ENCODE data around the gene C2orf76.
"Not testable (repeated sequence)": the region's sequence is repeated elsewhere in the genome, so short reads cannot be mapped to it uniquely, and the experiment has no call there.

C2orf76 gene

GRCh38 chr2:119366649-119367471 lies at the start of gene C2orf76, which contains the start of gene DBI:
Gene C2orf76, minus strand, starts transcription at chr2:119366834. Its CDS starts 26,875 bp downstream, at chr2:119339959.
Gene DBI, plus strand, starts transcription at chr2:119366977. Its CDS starts 75 bp downstream, at chr2:119367052.
- DNase-seq = peak; percentile 96

DNA sequence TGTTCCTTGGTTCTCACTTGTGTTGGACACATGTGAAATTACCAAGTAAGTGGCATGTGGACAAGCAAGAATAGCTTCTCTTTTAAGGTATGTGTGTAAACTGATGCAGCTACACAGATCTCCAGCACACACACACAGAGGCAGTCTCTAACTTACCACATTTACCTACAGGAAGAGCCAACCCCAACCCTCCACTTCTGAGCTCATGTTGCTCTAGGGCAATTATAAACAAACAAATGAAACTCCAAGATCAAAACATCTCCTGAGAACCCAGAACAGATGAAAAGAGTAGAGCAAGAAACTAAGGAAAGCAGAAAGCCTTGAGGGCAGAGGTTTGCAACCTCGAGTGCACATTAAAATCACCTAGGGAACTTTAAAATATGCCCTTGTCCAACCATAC lies 49.0 kb upstream of the C2orf76 start:
- no peak for DNase-seq

GRCh38 chr2:119414894-119415293 lies 48.3 kb upstream of the C2orf76 start:
- DNase-seq = no peak

GRCh38 chr2:119409506-119409905 lies 42.9 kb upstream of the C2orf76 start:
- DNase-seq = no peak

DNA sequence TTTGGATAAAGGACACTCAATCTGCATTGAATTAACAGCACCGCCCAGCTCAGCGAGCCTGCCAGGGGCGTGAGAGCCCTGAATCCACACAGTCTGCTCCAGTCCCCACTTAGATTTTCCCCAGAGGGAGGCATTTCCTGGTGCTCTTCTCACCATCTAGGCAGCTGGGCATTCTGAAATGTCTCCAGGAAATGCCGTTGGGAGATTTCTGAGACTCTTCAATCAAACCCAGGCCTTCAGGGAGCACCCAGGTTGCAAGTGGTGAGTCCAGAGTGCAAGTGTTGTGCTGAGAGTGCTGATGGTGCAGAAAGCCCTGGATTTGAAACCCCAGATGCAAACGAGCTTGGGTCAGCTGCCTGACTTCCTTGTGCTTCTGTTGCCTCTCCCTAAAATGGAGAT lies 41.6 kb upstream of the C2orf76 start:
- no peak for DNase-seq

GRCh38 chr2:119407430-119408220 lies 41.0 kb upstream of the C2orf76 start:
- DNase-seq = peak; percentile 31

DNA sequence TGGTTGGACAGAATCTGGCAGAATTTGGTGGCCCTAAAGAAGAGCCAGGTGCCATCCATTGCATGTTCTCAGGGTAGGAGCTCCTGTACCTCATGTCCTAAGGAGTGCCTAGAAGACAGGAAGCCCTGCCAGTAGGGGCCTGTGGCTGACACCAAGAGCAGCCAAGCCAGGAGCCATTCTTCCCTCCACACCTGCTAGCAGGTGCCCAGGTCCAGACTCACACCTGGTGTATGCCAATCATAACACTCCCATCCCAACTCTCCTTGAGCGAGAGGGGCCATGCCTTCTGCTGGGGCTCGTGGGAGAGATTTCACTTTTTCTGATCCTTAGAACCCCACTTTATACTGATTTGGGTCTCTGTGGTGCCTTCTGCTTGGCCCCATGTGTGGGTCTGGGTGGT lies 38.5 kb upstream of the C2orf76 start:
- DNase-seq = no peak

DNA sequence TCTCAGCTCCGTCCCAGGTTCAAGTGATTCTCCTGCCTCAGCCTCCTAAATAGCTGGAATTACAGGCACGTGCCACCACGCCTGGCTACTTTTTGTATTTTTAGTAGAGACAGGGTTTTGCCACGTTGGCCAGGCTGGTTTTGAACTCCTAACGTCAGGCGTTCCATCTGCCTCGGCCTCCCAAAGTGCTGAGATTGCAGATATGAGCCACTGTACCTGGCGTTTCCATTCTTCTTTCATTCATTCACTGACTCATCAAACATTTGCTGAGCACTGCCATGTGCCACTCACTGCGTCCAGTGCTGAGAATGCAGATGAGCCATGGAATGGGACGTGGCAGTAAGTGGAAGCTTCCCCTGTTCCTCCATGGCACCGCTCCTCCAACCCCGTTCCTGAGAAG lies 37.0 kb upstream of the C2orf76 start:
- DNase-seq = not testable (repeated sequence)

DNA sequence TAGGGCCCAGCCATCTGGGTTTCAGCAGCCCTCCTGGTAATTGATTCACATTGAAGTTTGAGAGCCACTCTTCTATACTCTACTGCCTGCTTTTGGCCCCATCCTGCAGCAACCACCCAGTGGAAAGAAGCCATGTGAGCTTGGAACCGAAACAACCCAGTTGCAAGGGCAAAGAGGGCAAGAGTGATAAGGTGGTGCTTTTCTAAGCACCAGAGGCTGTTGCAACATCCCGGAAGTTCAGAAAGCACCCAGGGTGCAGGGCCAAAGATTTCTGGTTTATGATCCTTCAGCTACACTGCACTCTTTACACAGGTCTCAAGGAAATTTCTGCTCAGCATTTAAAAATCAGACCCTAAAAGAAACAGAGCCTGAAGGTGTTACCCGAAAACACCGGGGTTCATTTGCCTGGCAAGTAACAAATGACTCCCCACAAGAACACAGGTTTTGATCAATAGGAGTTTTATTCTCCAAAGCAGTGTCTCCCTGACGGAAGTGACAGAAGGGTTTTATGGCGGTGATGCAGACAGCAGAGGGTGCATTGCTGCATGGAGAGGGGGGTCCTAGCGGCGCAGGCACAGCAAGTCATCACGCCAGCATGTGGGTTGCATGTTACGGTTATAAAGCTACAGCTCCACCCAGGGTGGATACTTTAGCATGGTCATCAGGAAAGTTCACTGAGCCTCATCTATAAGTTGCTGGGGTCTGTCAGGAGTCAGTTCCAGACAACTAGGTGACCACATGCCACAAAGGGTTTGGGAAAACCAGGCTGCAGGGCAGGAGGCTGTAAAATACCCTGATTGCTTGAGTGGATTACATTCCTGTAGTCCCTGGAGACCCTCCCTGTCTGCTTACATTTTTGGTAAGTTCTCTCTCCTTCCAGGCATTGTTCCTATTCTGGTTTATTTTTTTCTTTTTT lies 36.3 kb upstream of the C2orf76 start:
- no peak for DNase-seq

GRCh38 chr2:119402106-119402505 lies 35.5 kb upstream of the C2orf76 start:
- no peak for DNase-seq

DNA sequence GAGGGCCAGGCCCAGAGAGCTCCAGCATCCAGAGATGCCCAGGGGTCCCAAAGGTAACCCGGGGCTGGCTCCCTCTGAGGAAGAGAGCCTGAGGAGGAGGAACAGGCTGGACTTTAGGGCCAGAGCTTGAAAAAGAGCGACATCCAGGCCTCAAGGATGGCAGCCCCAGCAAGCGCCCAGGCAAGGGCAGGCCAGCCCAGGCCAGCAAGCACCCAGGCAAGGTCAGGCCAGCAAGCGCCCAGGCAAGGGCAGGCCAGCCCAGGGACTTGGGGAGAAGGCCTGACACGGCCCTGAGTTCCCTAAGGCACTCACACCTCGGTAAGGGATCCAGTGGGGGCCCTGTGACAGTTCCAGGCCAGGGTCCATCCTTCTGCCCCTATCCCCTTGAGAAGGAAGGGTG lies 30.6 kb upstream of the C2orf76 start:
- no peak for DNase-seq

DNA sequence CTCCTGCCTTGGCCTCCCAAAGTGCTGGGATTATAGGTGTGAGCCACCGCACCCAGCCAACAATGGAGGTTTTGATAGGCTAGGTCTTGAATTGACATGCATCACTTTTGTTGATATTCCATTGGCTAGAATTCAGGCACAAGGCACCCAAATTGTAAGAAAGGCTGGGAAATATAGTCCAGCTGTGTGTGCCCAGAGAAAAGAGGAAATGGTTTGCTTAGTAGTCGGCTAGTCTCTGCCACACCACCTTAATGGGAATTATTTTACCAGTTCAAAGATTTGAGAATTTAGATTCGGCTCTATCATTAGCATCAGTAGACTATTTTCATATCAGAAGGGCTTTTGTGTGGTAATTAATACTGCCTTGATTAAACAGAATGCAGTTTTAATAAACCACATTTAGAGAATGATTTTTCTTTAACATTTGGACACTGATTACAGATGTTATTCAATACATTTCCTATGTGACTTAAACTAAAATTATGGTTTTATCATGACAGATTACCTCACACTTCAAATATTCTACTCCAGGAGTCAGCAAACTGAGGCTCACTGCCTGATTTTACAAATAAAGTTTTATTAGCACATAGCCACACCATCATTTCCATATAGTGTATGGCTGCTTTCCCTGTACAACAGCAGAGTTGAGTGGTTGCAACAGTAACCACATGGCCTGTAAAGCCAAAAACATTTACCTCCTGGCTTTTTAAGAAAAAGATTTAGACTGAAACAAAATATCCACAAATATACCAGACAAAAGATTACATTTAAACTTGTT lies 27.5 kb upstream of the C2orf76 start:
- no peak for DNase-seq

- no peak for DNase-seq
Measured at GRCh38 chr2:119389615-119390306, 23.1 kb upstream of the C2orf76 start.

DNA sequence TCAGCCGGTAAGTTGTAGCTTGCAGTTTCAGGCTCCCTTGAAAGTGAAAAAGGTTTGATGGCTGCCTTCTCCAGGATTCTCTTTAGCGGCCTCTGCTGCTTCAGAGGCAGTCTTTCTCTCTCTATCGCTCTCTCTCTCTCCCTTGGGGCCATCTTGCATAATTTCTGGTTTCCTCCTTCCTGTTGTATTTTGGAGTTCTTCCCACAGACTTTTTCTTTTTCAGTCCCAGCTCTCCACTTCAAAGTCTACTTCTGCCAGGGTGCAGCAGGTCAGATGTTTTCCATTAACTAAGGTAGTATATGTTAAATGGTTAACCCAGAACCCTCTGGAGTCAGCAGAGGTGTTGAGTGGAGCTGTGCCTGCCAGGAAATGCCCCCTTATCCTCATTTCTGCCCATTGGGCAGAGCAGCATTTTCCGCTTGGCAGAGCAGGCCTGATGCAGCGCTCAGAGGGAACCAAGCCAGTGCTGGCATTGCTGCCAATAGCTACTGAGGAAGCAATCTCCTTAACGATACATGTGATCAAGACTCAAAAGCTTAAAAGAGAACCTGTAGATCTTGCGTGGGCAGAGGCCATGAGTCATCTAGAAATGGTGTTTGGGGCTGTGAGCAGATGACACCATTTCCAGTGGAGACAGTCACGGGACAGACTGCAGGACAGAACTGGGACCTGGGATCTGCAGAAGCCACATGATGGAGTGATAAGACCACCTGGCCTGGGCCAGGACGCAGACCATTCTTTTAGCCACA lies 20.9 kb upstream of the C2orf76 start:
- no peak for DNase-seq

DNA sequence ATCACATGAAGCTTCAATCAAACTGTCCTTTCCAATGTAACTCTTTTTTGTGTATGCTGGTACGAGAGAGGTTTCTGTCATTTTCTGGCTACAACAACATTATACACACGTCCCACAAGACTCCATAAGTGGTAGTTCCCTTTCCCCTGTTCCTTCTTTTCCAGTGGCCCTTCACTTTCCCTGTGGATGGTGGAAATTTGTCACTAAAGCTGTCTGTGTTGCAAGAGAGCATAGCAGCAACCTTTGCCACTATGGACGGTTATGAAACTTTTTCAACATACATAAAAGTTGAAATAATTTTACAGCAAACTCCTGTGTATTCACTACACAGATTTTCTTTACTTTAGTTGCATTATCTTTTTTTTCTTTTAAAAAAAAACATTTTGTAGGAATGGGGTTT lies 18.8 kb upstream of the C2orf76 start:
- no peak for DNase-seq

DNA sequence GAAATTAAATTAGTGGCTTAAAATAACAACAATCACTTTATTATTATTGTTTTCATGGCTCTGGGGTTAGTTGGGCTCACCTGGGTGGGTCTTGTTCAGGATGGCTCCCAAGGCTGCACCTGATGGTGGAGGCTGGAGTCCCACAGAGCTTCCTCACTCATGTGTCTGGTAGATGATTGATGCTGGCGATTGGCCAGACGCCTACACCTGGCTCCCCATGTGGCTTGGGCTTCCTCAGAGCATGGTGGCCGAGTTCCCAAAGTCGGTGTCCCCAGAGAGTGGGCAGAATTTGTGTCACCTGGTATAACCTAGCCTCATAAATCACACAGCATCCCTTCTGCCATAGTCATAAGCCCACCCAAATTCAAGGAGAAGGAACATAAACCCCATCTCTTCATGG lies 18.3 kb upstream of the C2orf76 start:
- DNase-seq = no peak

GRCh38 chr2:119383410-119384140 lies 16.9 kb upstream of the C2orf76 start:
- no peak for DNase-seq

GRCh38 chr2:119378566-119378965 lies 11.9 kb upstream of the C2orf76 start:
- no peak for DNase-seq

DNA sequence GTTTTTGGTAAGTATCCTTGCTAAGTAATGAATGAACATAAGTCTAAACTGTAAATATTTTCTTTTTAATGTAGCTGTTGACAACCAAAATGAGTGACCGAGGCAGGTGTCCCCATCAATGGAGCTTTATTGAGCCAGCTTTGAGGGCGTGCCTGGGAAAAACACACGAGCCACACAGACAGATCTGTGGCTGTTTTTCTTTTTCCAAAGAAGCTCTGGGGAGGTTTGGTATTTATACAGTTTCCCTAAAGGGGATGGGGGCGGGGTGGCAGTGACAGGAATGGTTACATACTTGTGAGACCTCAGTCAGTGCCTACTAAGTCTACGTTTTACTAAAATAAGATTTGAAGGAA lies 11.3 kb upstream of the C2orf76 start:
- DNase-seq = no peak
